ENCODE results near the gene CD200R1.
"Not testable (repeated sequence)": the region's sequence is repeated elsewhere in the genome, so short reads cannot be mapped to it uniquely, and the experiment has no call there.

Gene CD200R1

DNA sequence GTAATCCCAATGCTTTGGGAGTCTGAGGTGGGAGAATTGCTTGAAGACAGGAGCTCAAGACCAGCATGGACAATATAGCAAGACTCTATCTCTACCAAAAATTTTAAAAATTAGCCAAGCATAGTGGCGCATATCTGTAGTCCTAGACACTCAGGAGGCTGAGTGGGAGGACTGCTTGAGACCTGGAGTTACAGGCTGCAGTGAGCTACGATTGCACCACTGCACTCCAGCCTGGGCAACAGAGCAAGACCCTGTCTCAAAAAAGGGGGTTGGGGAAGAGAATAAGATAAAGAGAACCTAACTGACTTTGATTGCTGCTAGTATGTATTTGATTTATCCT lies 755 bp downstream of the CD200R1 start:
- no peak for DNase-seq (ENCODE audit: low spot score)

DNA sequence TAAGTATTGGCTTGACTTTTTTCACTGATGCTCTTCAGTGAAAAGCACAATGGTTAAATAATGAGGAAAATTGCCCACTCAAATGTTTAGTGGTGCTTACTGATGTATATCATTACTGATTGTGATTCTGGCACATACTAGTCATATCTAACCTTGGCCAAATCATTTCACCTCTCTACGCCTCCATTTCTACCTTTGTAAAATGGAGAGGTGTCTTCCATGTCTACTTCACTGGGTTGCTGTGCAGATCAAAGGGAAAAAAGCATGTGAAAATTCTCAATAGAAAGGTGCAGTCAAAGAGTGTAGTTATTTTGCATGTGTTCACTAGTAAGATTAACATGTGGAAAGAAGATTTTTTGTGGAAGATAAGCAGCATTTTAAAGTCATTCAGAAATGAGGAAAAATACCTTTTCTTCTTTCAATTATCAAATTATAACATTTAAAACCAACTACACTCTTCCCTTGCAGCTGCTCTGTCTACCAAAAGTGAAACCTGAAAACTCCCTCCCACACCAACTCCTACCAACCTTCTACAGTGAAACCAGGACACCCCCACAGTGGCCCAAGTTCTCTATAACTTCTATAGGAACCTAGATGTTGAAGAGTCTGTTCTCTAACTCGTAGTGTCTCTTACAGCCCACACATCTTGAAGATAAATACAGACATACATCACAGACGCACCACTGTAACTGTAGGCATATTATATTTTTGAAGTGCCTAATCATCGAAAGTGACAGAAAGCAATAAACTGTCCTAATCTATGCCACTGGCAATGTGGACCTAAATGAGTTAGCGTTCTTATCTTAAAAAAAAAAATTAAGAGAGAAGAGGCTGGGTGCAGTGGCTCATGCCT lies 1.4 kb downstream of the CD200R1 start:
- DNase-seq (ENCODE audit: low spot score) = peak; percentile 50

DNA sequence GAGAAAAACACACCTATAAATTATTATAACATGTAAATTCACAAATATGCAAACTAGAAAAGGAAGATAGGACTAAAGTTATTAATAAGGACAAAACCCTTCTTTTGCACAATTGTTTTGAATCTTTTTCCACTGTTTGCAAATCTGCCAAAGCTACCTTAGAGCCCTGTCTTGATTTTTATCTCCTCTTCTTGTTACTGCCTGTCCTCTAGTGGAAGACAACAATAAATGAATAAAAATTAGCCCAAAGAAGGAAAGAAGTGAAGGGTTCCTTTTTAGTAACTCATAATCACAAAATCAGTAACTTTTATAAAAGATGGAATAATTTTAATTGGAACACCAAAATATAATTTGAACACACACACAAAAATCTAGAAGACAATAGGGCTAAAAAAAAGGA lies 2.7 kb downstream of the CD200R1 start:
- DNase-seq (ENCODE audit: low spot score) = no peak

DNA sequence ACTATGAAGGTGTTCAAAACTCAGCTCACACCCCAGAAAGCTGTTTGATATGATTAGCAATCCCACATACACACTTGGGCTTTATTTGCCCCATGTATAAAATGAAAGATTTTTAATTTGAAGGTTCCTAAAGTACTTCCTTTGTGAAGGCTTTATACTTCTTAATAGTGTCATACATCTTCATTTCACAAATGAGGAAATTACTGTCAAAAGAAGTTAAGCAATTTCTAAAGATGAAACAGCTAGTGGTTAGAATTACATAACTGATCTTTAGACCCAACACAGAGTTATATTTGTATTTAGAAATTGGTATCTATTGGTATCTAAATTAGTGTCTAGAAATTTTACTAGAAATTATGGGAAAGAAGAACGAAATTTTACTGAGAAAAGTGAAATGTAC lies 7.1 kb downstream of the CD200R1 start:
- DNase-seq (ENCODE audit: low spot score) = no peak

DNA sequence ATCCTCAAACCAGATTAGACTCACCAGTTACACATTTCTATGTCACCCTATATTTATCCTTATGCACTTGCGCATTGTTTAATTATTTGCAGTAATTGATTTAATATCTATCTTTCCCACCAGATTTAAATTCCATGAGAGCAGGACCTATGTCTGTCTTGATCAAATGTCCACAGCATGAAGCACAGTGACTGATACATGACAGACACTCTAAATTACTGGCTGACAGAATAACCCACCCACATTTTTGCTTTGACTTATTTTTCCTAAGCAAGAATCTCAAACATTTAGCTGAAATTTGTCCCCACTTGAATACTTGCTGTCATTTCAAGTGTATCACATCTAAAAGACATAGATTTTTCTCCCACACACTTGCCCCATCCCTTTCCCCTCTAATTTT lies 7.5 kb downstream of the CD200R1 start:
- DNase-seq (ENCODE audit: low spot score) = no peak

DNA sequence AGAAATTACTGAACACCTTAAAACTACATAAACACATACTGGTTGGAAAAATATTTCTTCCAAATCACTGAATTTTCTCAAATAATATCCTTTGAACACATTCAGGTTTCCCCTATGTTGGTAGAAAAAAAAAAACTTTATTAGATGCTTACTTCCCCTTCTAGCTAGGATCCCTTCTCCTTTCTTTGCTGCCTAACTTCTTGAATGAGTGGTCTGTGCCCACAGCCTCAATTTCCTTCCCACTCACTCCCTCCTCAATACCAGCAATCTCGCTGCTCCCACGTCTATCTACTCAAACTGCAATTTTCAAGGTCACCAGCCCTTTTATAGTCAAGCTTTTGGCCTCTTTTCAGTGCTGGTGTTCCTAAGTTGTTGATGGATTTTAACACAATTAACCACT lies 8.3 kb downstream of the CD200R1 start:
- no peak for DNase-seq (ENCODE audit: low spot score)

DNA sequence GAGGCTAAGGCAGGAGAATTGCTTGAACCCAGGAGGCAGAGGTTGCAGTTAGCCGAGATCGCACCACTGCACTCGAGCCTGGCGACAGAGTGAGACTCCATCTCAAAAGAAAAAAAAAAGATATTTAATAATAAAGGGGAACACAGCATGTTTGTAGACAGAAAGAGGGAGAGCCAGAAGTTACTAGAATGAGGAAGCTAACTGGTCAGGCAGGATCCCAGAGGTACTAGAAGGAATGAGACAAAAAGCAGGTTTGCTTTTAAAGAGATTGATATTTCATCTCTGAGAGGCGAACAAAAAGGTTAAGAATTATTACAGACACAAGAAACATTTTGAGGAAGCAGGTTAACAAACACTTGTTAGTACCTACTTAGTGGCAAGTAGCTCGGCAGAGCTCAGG lies 9.2 kb downstream of the CD200R1 start:
- DNase-seq (ENCODE audit: low spot score) = no peak

DNA sequence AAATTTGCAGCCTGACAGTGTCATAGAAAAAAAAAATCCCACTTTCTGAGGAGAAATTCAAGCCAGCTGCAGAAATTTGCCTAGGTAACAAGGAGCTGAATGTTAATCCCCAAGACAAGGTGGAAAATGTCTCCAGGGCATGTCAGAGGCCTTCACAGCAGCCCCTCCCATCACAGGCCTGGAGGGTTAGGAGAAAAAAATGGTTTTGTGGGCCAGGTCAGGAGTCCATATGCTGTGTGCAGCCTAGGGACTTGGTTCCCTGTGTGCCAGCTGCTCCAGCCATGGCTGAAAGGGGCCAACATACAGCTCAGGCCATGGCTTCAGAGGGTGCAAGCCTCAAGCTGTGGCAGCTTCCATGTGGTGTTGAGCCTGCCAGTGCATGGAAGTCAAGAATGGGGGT lies 11.2 kb downstream of the CD200R1 start:
- no peak for DNase-seq (ENCODE audit: low spot score)

DNA sequence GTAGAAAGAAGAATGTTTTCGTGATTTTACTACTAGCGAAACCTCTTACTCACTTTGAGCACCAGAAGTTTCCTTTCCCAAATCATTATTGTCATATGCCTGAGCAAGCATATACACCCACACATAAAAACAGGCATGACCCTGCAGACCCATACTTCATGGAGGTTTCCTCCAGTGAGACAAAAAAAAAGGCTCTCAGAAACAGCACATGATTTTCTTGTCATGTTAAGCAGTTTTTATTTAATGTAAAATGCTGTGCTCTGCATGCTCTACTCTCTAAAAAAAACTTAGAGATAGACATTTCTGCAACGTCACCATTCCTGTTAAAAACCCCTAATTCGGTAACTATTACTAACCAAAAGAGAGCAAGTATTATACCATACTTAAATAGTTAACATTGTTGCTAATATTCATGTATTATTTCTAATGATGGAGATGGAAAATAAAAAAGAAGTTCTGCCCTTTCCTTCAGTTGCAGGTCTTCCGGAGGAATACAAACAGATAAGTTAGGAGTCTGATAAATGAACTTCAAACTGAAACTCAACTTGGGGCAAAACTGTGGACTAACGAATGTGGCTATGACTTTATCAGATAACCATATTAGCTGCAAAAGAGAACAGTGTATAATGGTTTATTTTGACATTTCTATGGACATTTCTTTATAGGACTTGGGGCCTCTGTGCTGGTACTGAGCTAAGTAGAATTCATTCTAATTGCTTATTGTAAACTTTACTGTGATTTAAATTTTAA lies 15.9 kb downstream of the CD200R1 start:
- peak; percentile 3 for DNase-seq (ENCODE audit: low spot score)

DNA sequence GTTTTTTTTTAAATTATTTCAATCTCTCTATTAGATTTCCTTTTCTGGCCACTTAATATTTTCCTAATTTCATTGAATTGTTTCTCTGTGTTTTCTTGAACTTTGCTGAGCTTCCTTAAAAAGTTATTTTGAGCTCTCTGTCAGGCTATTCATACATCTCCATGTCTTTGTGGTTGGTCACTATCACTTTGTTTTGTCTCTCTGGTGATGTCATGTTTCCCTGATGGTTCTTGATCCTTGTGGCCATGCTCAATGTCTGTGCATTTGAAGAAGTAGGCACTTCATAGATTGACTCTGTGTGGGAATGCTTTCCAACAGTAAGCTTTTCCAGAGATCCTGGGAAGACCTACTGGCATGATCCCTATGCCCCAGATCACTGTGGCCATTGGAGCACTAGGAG lies 18.6 kb downstream of the CD200R1 start:
- no peak for DNase-seq (ENCODE audit: low spot score)

DNA sequence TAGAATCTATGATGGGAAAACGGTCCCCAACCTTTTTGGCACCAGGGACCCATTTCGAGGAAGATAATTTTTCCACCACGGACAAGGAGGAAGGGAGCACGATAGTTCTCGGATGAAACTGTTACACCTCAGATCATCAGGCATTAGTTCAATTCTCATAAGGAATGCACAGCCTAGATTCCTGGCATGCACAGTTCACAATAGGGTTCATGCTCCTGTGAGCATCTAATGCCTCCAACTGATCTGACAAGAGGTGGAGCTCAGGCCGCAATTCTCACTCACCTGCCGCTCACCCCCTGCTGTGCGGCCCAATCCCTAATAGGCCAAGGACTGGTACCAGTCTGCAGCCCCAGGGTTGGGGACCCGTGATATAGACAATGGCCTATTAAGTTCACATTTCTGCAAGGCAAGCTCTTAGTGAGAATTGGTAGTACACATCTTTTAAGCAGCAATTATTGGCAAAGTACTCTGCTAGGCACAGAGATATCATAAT lies 26.5 kb downstream of the CD200R1 start:
- DNase-seq (ENCODE audit: low spot score) = no peak

DNA sequence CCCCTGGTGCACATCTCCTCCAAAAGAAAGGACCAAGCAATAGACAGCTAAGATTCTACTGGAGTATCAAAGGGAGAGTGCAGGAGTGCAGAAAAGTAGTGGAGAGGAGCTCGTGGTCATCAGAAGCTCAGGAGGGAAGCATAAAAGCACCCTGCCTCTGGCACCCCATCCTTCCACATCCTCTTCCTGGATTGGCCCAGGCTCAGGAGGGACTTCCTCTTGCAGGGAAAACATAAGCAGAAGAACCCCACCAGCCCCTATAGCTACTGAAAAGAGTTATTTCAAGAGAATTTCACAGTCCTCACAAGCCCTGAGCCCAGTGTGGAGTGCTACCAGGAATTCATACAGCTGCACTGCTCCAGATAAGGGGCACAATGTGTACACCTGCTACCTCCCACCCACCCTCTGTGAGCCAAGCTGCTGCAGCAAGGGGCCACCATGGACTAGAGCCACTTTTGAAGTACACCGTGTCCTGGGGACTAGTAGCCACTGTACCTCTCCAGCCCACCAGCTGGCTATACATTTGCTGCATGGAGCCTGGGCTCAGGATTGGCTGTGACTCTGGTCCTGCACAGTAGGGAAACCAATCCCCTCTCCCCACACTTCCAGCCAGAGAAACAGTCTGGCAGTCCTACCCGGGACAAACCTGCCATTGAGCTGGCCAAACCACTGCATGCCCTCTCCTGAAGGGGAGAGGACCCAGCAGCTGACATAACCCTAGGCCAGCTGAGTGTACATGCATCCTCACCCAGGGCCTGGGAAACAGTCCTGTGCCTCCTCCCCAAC lies 43.0 kb downstream of the CD200R1 start:
- no peak for DNase-seq (ENCODE audit: low spot score)

DNA sequence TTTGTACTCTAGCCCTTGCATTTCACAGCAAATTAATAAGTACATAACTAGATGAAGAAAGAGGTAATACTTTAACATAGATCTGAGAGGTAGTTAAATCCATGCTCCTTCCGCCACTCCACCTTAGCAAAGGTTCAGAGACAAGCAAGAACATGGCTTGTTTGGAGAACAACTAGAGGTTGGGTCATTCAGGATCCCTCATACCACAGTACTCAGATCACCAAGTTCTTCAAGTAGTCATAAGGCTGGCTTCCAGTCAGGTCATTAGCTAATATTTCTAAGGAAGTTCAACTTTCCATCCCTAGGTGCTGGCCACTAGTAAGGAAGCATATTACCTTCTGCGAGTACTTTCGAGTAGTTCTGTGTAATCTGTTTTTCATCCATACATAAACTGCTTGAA lies 44.1 kb downstream of the CD200R1 start:
- DNase-seq (ENCODE audit: low spot score) = no peak

DNA sequence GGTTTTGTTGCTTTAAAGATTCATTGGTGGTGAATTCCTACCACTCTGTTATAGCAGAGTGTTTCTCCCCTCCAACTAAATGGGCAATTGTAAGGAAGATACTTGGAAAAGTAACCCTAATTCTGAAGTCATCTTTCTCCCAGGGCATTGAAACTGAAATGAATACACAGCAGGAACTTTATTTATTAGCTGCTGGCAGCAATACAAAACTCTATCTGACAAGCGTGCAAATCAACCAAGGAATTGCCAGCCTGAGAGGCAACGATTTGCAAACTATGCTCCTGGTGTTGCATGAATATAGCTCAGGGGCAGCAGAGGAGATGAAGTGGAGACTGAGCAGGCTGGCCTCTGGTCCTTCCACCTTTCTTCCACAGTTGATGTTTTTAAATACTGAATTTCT lies 48.9 kb downstream of the CD200R1 start:
- DNase-seq (ENCODE audit: low spot score) = no peak

DNA sequence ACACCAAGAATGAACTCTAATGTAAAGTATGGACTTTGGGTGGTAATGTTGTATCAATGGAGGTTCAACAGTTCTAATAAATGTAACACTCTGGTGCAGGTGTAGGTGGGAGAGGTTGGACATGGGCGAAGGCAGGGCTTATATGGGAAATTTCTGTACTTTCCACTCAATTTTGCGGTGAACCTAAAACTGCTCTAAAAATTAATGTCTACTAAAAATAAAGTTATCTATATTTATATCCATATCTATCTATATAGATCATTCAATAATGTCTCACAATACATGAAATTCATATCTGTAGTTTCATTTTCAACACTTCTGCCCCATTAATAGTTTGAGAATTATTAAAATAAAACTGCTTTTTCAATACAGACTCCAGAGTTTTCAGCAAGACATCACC lies 49.3 kb downstream of the CD200R1 start:
- no peak for DNase-seq (ENCODE audit: low spot score)

DNA sequence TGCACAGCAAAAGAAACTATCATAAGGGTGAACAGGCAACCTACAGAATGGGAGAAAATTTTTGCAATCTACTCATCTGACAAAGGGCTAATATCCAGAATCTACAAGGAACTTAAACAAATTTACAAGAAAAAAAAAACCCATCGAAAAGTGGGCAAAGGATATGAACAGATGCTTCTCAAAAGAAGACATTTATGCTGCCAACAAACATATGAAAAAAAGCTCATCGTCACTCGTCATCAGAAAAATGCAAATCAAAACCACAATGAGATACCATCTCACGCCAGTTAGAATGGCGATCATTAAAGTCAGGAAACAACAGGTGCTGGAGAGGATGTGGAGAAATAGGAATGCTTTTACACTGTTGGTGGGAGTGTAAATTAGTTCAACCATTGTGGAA lies 55.4 kb downstream of the CD200R1 start:
- not testable (repeated sequence) for DNase-seq (ENCODE audit: low spot score)

DNA sequence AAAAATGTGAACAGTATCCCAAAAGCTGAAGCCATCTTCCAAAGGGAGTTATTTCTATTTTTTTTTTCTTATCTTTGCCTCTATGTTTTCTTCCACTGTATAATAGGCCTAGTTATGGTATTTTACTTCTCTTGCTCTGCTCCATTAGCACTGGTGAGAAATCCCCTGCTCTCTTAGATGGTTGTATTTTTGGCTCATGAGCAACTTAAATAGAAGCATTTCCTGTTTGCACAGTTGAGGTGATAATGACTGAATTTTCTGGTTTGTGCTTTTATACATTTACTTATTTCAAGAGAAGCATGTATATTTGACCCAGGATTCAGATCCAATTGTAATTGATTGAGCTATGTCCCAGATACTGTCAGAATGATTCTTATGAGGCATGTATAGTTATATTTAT lies 66.7 kb downstream of the CD200R1 start:
- no peak for DNase-seq (ENCODE audit: low spot score)

DNA sequence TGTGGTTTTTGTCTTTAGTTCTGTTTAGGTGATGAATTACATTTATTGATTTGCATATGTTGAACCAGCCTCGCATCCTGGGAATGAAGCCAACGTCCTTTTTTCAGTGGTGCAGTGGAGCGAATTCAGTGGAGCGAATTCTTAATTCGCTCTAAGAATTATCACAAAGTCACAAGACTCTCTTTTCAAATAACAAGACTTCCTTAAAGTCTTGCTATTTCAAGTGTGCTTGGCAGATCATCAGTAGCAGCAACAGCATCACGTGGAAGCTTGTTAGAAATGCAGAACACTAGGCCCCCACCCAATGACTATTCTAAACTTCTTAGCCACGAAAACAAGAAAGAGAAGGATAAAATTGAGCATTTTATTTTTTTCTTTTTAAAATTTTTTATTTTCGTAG lies 70.1 kb downstream of the CD200R1 start:
- DNase-seq (ENCODE audit: low spot score) = no peak

DNA sequence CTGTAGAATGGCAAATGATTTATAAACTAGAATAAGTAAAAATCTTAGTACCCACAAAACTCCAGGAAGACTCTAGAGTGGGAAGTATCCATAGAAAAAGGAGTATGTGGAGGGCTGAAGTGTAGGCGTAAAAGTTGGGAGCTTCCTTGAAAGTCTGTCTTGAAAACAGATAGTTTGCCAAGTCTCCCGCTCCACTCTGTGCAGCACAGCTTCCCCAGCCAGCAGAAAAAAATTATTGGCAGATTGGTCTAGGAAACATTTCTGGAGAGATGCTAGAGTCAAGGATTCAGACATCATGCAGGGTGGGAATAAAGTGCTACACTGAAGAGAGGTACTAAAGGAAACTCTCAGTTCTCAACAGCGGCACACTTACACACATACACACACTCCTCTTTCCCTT lies 74.8 kb downstream of the CD200R1 start:
- no peak for DNase-seq (ENCODE audit: low spot score)

DNA sequence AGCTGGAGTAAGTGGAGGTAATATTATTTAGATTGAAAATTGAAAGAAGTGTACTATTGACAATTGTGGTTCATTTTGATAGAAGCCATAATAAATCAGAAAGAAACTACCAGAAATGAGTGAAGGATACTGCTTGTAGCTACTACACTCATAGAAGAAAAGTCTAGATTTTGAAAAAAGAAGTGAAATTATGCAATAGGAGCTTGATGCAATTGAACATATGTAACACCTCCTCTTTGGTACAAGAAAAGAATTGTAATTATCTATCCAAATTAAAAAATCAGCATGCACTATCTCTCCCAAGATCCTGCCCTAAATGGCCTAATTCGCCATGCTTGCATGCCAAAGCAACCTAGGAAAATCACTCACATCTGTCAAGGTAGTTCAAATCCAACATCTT lies 77.1 kb downstream of the CD200R1 start:
- no peak for DNase-seq (ENCODE audit: low spot score)

DNA sequence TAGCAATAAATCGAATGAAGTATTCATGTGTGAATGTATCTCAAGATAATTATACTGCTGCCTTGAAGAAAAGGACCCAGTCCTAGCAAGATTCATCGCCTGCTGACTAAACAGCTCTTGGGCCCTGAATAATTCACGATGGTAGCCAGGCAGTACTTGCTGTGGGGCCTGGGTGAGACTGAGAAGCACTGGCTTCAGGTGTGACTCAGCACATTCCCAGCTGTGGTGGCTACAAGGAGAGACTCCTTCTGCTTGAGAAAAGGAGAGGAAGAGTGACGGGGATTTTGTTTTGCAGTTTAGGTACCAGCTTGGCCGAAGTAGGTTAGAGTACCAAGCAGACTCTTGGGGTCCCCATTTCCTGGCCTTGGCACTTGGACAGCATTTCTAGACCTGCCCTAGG lies 80.6 kb downstream of the CD200R1 start:
- no peak for DNase-seq (ENCODE audit: low spot score)

DNA sequence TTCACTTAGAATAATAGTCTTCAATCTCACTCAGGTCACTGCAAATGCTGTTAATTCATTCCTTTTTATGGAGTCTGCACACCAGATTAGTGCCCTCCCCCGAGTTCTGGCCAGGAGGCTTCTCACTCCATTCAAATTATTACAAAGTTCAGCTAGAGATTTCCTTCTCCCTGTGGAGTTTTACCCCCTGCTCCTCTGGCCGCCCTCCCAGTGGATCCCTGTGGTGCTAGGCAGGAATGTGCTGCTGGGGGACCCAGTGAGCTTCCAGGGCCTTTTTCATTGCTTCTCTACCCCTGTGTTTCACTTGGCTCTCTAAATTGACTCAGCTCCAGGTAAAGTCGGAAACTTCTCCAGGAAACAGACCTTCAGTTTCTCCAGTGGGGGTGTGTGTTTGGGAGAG lies 85.5 kb downstream of the CD200R1 start:
- DNase-seq (ENCODE audit: low spot score) = no peak

Measured in CD4-positive, alpha-beta T cell treated with Interleukin-6 at 100 ng/mL for 8 hours (primary cell).